Esophagus muscularis mucosa (tissue), 4 donors: ENCODE data around the gene GNPTG.

Experiments
- CTCF ChIP-seq, 3 experiments: fragments of 200-600 bp in 2 of 3; fragments of 450-650 bp in 1 of 3; sonication (generic) in 2 of 3; IDR thresholded peaks; one replicate each; pipeline ENCODE4 v1.5.1; 2017 to 2019; ENCODE audit warnings: antibody characterized with exemption in 3 of 3, mild to moderate bottlenecking in 2 of 3, moderate library complexity in 1 of 3
- EP300 ChIP-seq: sonication (generic); formaldehyde crosslinking; IDR thresholded peaks from one replicate; pipeline ENCODE4 v1.6.1; 2017; ENCODE audit warnings: antibody characterized with exemption
- POLR2A ChIP-seq: fragments of 450-650 bp; IDR thresholded peaks from one replicate; pipeline ENCODE4 v1.6.1; 2017; ENCODE audit warnings: antibody characterized with exemption, moderate library complexity, mild to moderate bottlenecking, low read depth
- POLR2AphosphoS5 ChIP-seq, 2 donors: sonication (generic); formaldehyde crosslinking; IDR thresholded peaks; one replicate each; pipeline ENCODE4 v1.6.1; 2017; ENCODE audit warnings: antibody characterized with exemption in 2 of 2

DNA sequence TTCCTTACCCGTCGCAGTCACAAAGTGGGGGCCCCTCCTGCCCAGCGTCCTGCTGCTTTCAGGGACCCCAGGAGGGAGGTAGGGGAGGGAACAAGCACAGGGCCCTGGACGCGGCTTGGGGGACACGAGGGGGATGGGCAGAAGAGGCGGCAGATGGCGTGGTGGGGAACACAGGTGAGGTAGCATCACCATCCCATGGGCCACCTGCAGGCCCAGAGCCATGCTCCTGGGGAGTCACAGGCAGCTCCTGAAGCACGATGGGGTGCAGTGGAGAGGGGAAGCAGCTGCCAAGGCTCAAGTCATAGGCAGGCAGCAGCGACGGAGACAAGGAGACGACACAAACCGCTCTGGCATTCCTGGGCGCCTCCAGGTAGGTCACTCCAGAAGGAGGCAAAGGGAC is 52.0 kb downstream of the GNPTG start:
- TF ChIP-seq POLR2AphosphoS5 (IDR thresholded peaks at IDR 0.05) (no peak), POLR2A (no peak), EP300 (no peak), CTCF (IDR thresholded peaks at IDR 0.05) (no peak)
